ENCODE measurements around the gene GALNT7.

DNA sequence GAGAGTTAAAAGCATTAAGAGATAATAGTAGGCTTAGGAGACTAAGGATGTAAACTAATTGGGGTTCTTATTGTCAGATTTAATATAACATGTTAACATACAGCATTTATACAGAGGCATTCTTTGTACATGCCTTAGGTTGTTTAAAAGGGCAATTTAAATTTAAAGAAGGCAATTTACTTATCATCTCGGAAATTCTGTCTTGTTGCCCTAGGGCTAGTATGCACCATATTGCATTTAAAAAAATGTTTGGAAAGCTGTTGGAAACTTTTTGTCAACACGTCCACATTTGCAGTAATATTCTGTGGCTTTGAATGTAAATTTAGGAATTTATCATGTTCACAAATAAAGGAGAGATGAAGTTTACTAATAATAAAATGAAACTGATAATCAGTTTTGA lies 25.5 kb downstream of the GALNT7 start:
- TF ChIP-seq, protein P1, sequence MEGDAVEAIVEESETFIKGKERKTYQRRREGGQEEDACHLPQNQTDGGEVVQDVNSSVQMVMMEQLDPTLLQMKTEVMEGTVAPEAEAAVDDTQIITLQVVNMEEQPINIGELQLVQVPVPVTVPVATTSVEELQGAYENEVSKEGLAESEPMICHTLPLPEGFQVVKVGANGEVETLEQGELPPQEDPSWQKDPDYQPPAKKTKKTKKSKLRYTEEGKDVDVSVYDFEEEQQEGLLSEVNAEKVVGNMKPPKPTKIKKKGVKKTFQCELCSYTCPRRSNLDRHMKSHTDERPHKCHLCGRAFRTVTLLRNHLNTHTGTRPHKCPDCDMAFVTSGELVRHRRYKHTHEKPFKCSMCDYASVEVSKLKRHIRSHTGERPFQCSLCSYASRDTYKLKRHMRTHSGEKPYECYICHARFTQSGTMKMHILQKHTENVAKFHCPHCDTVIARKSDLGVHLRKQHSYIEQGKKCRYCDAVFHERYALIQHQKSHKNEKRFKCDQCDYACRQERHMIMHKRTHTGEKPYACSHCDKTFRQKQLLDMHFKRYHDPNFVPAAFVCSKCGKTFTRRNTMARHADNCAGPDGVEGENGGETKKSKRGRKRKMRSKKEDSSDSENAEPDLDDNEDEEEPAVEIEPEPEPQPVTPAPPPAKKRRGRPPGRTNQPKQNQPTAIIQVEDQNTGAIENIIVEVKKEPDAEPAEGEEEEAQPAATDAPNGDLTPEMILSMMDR (IDR thresholded peaks at IDR 0.05; ENCODE audit: low read depth, low read length) = no peak
- TF ChIP-seq EZH2phosphoT487 (IDR thresholded peaks at IDR 0.05; ENCODE audit: low read depth) = no peak
